ENCODE data around the gene MSLN.
"Not testable (repeated sequence)": the region's sequence is repeated elsewhere in the genome, so short reads cannot be mapped to it uniquely, and the experiment has no call there.

MSLN gene

GRCh38 chr16:735982-736453 lies 24.5 kb upstream of the MSLN start:
- no peak for DNase-seq

GRCh38 chr16:736936-737481 lies 23.5 kb upstream of the MSLN start:
- no peak for DNase-seq

GRCh38 chr16:739560-740458 lies 20.7 kb upstream of the MSLN start:
- no peak for DNase-seq

- no peak for DNase-seq
Measured at GRCh38 chr16:740459-740763, 20.1 kb upstream of the MSLN start.

GRCh38 chr16:740764-741505 lies 19.6 kb upstream of the MSLN start, which contains the start of gene CIAO3:
CIAO3 (minus strand) TSS chr16:740997; CDS start chr16:740985, 12 bp downstream.
- peak; percentile 45 for DNase-seq

GRCh38 chr16:741986-742629 lies 18.4 kb upstream of the MSLN start:
- no peak for DNase-seq

GRCh38 chr16:742894-743293 lies 17.6 kb upstream of the MSLN start:
- not testable (repeated sequence) for DNase-seq

- no peak for DNase-seq
Measured at GRCh38 chr16:743794-744500, 16.6 kb upstream of the MSLN start.

- no peak for DNase-seq
Measured at GRCh38 chr16:745739-746138, 14.8 kb upstream of the MSLN start.

- no peak for DNase-seq
Measured at GRCh38 chr16:746637-747036, 13.9 kb upstream of the MSLN start.

- no peak for DNase-seq
Measured at GRCh38 chr16:747978-748746, 12.4 kb upstream of the MSLN start.

- DNase-seq = no peak
Measured at GRCh38 chr16:749010-749409, 11.5 kb upstream of the MSLN start.

- DNase-seq = no peak
Measured at GRCh38 chr16:750485-750884, 10.0 kb upstream of the MSLN start.

GRCh38 chr16:751152-752006 lies 9.2 kb upstream of the MSLN start:
- DNase-seq = no peak

- DNase-seq = no peak
Measured at GRCh38 chr16:752007-752312, 8.6 kb upstream of the MSLN start.

- DNase-seq = not testable (repeated sequence)
Measured at GRCh38 chr16:754121-754607, 6.4 kb upstream of the MSLN start.

- DNase-seq = no peak
Measured at GRCh38 chr16:754656-755055, 5.9 kb upstream of the MSLN start.

GRCh38 chr16:756428-756827 lies 4.1 kb upstream of the MSLN start:
- no peak for DNase-seq

GRCh38 chr16:759110-759910 lies 1.2 kb upstream of the MSLN start:
- DNase-seq = no peak

- no peak for DNase-seq
Measured at GRCh38 chr16:760065-760464, 469 bp upstream of the MSLN start.
